H1 (cell line): ENCODE measurements around the gene ATP6V1F. TPM values are rescaled to one million over a fixed set of nuclear protein-coding genes. Genes with fewer than 3 reads are reported as not detected.

Experiments used
- BACH1 ChIP-seq: IDR thresholded peaks from 2 replicates; pipeline ENCODE4 v1.6.1; 2012; ENCODE audit warnings: low read length, improper control_type of control experiment
- JUN ChIP-seq: IDR thresholded peaks from 2 replicates; pipeline ENCODE4 v1.6.1; 2011; ENCODE audit warnings: low read depth, mild to moderate bottlenecking, improper control_type of control experiment, low read length
- KDM5A ChIP-seq: fragments of 200-600 bp; IDR thresholded peaks from 2 replicates; pipeline ENCODE4 v1.7.1; 2012; ENCODE audit warnings: mild to moderate bottlenecking, low read length, inconsistent platforms, mixed read lengths
- NANOG ChIP-seq: IDR thresholded peaks from 2 replicates; pipeline ENCODE4 v1.6.1; 2011; ENCODE audit warnings: low read length, low read depth, mild to moderate bottlenecking, inconsistent platforms; ENCODE audit not compliant: insufficient read depth, poor library complexity, severe bottlenecking
- RNF2 ChIP-seq: fragments of 200-900, 300-1000 bp; sonication (generic); IDR thresholded peaks from 2 replicates; pipeline ENCODE4 v1.7.1; 2016; ENCODE audit warnings: borderline replicate concordance, low read depth, mild to moderate bottlenecking, antibody characterized with exemption, low read length; ENCODE audit not compliant: poor library complexity, severe bottlenecking; ENCODE audit errors: missing control alignments
- RXRA ChIP-seq: IDR thresholded peaks from 2 replicates; pipeline ENCODE4 v1.6.1; 2011; ENCODE audit warnings: low read depth, mild to moderate bottlenecking, low read length, moderate library complexity; ENCODE audit not compliant: insufficient read depth
- SIX5 ChIP-seq: IDR thresholded peaks from 2 replicates; pipeline ENCODE4 v1.6.1; 2011; ENCODE audit warnings: mild to moderate bottlenecking, low read depth, low read length
- SRF ChIP-seq: IDR thresholded peaks from 2 replicates; pipeline ENCODE4 v1.6.1; 2011; ENCODE audit warnings: mild to moderate bottlenecking, low read depth, low read length, moderate library complexity
- YY1 ChIP-seq: IDR thresholded peaks from 2 replicates; pipeline ENCODE4 v1.6.1; 2011; ENCODE audit warnings: low read depth, mild to moderate bottlenecking, low read length
- polyA plus RNA-seq, 7 experiments: library from polyadenylated mRNA; depleted of rRNA in 3 of 7; stranded (reverse) in 5 of 7; unstranded in 2 of 7; fragments of >200 nt in 5 of 7; fragments of 200-250 nt in 2 of 7; gene quantifications; 1 replicate in 5 of 7; 2 replicates in 1 of 7; 4 replicates in 1 of 7; pipeline versions ENCODE4 v1.2.1 to v1.2.3, GENCODE V29; 2011 to 2013; ENCODE audit warnings: missing spikeins in 2 of 7, mixed read lengths in 2 of 7
- total RNA-seq: library from RNA; stranded (reverse); fragmentation: NEBNext Ultra II Directional; extraction: Animal tissue kit (Norgen Biotek cat#: 25700); gene quantifications from 2 replicates; pipeline ENCODE4 v1.2.1, GENCODE V29; 2021
- TF ChIP-seq, protein P1 (sequence below): fragments of 300-600 bp; sonication (generic); IDR thresholded peaks from 2 replicates; pipeline ENCODE4 v1.7.1; 2012; ENCODE audit warnings: low read length, moderate library complexity, mild to moderate bottlenecking, inconsistent platforms; ENCODE audit not compliant: insufficient replicate concordance

The ATP6V1F gene
- total and polyA plus RNA-seq, 2 of the 8 experiments (the other 6 are each of a cell fraction or from before 2014, with no cell fraction given) = 104 to 318 TPM

- no peak for TF ChIP-seq RNF2
- no peak for TF ChIP-seq SRF
- TF ChIP-seq YY1 = no peak
- TF ChIP-seq JUN = no peak
- no peak for TF ChIP-seq NANOG
- TF ChIP-seq KDM5A = no peak
- TF ChIP-seq BACH1 = no peak
- no peak for TF ChIP-seq SIX5
- TF ChIP-seq RXRA = no peak
- TF ChIP-seq, protein P1, sequence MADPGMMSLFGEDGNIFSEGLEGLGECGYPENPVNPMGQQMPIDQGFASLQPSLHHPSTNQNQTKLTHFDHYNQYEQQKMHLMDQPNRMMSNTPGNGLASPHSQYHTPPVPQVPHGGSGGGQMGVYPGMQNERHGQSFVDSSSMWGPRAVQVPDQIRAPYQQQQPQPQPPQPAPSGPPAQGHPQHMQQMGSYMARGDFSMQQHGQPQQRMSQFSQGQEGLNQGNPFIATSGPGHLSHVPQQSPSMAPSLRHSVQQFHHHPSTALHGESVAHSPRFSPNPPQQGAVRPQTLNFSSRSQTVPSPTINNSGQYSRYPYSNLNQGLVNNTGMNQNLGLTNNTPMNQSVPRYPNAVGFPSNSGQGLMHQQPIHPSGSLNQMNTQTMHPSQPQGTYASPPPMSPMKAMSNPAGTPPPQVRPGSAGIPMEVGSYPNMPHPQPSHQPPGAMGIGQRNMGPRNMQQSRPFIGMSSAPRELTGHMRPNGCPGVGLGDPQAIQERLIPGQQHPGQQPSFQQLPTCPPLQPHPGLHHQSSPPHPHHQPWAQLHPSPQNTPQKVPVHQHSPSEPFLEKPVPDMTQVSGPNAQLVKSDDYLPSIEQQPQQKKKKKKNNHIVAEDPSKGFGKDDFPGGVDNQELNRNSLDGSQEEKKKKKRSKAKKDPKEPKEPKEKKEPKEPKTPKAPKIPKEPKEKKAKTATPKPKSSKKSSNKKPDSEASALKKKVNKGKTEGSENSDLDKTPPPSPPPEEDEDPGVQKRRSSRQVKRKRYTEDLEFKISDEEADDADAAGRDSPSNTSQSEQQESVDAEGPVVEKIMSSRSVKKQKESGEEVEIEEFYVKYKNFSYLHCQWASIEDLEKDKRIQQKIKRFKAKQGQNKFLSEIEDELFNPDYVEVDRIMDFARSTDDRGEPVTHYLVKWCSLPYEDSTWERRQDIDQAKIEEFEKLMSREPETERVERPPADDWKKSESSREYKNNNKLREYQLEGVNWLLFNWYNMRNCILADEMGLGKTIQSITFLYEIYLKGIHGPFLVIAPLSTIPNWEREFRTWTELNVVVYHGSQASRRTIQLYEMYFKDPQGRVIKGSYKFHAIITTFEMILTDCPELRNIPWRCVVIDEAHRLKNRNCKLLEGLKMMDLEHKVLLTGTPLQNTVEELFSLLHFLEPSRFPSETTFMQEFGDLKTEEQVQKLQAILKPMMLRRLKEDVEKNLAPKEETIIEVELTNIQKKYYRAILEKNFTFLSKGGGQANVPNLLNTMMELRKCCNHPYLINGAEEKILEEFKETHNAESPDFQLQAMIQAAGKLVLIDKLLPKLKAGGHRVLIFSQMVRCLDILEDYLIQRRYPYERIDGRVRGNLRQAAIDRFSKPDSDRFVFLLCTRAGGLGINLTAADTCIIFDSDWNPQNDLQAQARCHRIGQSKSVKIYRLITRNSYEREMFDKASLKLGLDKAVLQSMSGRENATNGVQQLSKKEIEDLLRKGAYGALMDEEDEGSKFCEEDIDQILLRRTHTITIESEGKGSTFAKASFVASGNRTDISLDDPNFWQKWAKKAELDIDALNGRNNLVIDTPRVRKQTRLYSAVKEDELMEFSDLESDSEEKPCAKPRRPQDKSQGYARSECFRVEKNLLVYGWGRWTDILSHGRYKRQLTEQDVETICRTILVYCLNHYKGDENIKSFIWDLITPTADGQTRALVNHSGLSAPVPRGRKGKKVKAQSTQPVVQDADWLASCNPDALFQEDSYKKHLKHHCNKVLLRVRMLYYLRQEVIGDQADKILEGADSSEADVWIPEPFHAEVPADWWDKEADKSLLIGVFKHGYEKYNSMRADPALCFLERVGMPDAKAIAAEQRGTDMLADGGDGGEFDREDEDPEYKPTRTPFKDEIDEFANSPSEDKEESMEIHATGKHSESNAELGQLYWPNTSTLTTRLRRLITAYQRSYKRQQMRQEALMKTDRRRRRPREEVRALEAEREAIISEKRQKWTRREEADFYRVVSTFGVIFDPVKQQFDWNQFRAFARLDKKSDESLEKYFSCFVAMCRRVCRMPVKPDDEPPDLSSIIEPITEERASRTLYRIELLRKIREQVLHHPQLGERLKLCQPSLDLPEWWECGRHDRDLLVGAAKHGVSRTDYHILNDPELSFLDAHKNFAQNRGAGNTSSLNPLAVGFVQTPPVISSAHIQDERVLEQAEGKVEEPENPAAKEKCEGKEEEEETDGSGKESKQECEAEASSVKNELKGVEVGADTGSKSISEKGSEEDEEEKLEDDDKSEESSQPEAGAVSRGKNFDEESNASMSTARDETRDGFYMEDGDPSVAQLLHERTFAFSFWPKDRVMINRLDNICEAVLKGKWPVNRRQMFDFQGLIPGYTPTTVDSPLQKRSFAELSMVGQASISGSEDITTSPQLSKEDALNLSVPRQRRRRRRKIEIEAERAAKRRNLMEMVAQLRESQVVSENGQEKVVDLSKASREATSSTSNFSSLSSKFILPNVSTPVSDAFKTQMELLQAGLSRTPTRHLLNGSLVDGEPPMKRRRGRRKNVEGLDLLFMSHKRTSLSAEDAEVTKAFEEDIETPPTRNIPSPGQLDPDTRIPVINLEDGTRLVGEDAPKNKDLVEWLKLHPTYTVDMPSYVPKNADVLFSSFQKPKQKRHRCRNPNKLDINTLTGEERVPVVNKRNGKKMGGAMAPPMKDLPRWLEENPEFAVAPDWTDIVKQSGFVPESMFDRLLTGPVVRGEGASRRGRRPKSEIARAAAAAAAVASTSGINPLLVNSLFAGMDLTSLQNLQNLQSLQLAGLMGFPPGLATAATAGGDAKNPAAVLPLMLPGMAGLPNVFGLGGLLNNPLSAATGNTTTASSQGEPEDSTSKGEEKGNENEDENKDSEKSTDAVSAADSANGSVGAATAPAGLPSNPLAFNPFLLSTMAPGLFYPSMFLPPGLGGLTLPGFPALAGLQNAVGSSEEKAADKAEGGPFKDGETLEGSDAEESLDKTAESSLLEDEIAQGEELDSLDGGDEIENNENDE = no peak
Measured at GRCh38 chr7:128879939-128880746, 17.5 kb downstream of the ATP6V1F start (continued).
